ENCODE results near the gene TTC9.
A peak's percentile ranks its signal among the peaks of the same experiment; 100 is the strongest.

Gene TTC9

DNA sequence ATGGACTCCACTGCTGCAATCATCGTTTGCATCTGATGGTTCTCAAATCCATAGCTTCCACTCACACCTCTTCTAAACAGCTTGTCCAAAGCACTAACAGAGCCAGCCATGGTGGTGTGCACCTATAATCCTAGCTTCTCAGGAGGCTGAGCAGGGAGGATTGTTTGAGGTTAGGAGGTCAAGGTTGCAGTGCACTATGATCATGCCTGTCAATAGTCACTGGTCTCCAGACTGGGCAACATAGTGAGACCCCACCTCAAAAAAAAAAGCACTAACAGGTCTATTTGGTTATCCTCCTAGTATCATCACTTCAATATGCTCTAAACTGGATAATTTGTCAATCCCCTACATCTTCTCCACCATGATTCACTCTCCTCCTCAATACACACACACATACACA lies 63.2 kb downstream of the TTC9 start:
- Histone ChIP-seq H3K4me1 (ENCODE audit: insufficient read depth, low read length) (no peaks in the 10 kb centered on the region), H3K27ac (ENCODE audit: low read length) (no peak overlapping the region), H4K20me1 (ENCODE audit: insufficient read depth, low read length) (no peaks in the 10 kb centered on the region), H3K4me2 (ENCODE audit: insufficient read depth, low read length) (no peak overlapping the region), H3K79me2 (ENCODE audit: insufficient read depth, low read length) (no peaks in the 10 kb centered on the region), H3K27me3 (ENCODE audit: insufficient read depth, low read length, poor library complexity) (peaks cover 4% of the 10 kb centered on the region), H3K4me3 (ENCODE audit: low read depth in 1 of 2, low read length in 2 of 2) (no peak overlapping the region), H3K36me3 (ENCODE audit: insufficient read depth, low read length) (no peaks in the 10 kb centered on the region), H2AFZ (ENCODE audit: low read depth, low read length) (no peak overlapping the region), H3K9ac (ENCODE audit: low read depth, low read length) (no peak overlapping the region), H3K9me3 (ENCODE audit: insufficient read depth, low read length, severe bottlenecking) (no peaks in the 10 kb centered on the region)
- ATAC-seq (ENCODE audit: insufficient read depth, low read depth) (no peak), DNase-seq (no peak)
- no peak for TF ChIP-seq EZH2 (IDR thresholded peaks at IDR 0.05; ENCODE audit: borderline replicate concordance, low read depth, low read length, severe bottlenecking)

DNA sequence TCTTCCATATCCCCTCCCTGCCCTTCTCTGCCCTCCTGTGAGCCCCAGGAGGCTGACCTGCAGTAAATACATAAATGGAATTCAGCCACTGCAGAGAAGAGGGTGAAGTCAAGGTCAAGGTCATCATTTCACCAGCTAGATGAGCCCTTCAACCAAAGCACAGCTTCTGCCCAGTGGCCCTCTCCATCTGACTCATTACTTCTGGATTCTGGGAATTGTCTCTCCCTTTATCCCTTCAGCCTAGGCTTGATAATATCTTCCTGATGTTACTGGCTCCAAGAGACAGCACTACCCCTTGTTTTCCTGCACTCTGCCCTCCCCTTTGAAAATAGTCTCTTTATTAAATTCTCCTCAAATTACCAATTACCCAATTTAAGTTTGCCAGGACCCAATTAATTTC lies 64.5 kb downstream of the TTC9 start:
- no peaks in the 10 kb centered on the region for H3K9me3 ChIP-seq (ENCODE audit: insufficient read depth, low read length, severe bottlenecking)
- TF ChIP-seq, protein P1, sequence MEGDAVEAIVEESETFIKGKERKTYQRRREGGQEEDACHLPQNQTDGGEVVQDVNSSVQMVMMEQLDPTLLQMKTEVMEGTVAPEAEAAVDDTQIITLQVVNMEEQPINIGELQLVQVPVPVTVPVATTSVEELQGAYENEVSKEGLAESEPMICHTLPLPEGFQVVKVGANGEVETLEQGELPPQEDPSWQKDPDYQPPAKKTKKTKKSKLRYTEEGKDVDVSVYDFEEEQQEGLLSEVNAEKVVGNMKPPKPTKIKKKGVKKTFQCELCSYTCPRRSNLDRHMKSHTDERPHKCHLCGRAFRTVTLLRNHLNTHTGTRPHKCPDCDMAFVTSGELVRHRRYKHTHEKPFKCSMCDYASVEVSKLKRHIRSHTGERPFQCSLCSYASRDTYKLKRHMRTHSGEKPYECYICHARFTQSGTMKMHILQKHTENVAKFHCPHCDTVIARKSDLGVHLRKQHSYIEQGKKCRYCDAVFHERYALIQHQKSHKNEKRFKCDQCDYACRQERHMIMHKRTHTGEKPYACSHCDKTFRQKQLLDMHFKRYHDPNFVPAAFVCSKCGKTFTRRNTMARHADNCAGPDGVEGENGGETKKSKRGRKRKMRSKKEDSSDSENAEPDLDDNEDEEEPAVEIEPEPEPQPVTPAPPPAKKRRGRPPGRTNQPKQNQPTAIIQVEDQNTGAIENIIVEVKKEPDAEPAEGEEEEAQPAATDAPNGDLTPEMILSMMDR (IDR thresholded peaks at IDR 0.05; ENCODE audit: borderline replicate concordance, extremely low read depth, low read length, poor library complexity, severe bottlenecking) = no peak
- no peak for TF ChIP-seq EZH2 (IDR thresholded peaks at IDR 0.05; ENCODE audit: borderline replicate concordance, low read depth, low read length, severe bottlenecking)

GRCh38 chr14:70707138-70708038 lies 65.7 kb downstream of the TTC9 start:
- H3K4me2 ChIP-seq (ENCODE audit: insufficient read depth, low read length) = no peak overlapping the region
- no peak for TF ChIP-seq EZH2 (IDR thresholded peaks at IDR 0.05; ENCODE audit: borderline replicate concordance, low read depth, low read length, severe bottlenecking)
- TF ChIP-seq, protein P1 (IDR thresholded peaks at IDR 0.05; ENCODE audit: borderline replicate concordance, extremely low read depth, low read length, poor library complexity, severe bottlenecking) = no peak
- H3K4me1 ChIP-seq (ENCODE audit: insufficient read depth, low read length) = no peaks in the 10 kb centered on the region
- no peaks in the 10 kb centered on the region for H3K79me2 ChIP-seq (ENCODE audit: insufficient read depth, low read length)
- no peak overlapping the region for H3K4me3 ChIP-seq (ENCODE audit: low read depth in 1 of 2, low read length in 2 of 2)
- no peak overlapping the region for H3K9ac ChIP-seq (ENCODE audit: low read depth, low read length)
- no peaks in the 10 kb centered on the region for H3K9me3 ChIP-seq (ENCODE audit: insufficient read depth, low read length, severe bottlenecking)
- ATAC-seq (ENCODE audit: insufficient read depth, low read depth) = peak; percentile 73
- H2AFZ ChIP-seq (ENCODE audit: low read depth, low read length) = no peak overlapping the region
- DNase-seq = peak; percentile 24
- no peaks in the 10 kb centered on the region for H4K20me1 ChIP-seq (ENCODE audit: insufficient read depth, low read length)
- H3K27ac ChIP-seq (ENCODE audit: low read length) = no peak overlapping the region
- no peaks in the 10 kb centered on the region for H3K36me3 ChIP-seq (ENCODE audit: insufficient read depth, low read length)
- peaks cover 8% of the 10 kb centered on the region for H3K27me3 ChIP-seq (ENCODE audit: insufficient read depth, low read length, poor library complexity)

More for the DNA sequence above, 64.5 kb downstream of the TTC9 start:
- DNase-seq (no peak), ATAC-seq (ENCODE audit: insufficient read depth, low read depth) (no peak)
- no peaks in the 10 kb centered on the region for H3K36me3 ChIP-seq (ENCODE audit: insufficient read depth, low read length)
- no peaks in the 10 kb centered on the region for H4K20me1 ChIP-seq (ENCODE audit: insufficient read depth, low read length)
- no peaks in the 10 kb centered on the region for H3K79me2 ChIP-seq (ENCODE audit: insufficient read depth, low read length)
- no peak overlapping the region for H3K4me3 ChIP-seq (ENCODE audit: low read depth in 1 of 2, low read length in 2 of 2)
- no peak overlapping the region for H3K4me2 ChIP-seq (ENCODE audit: insufficient read depth, low read length)
- H3K27me3 ChIP-seq (ENCODE audit: insufficient read depth, low read length, poor library complexity) = peaks cover 8% of the 10 kb centered on the region
- H3K27ac ChIP-seq (ENCODE audit: low read length) = no peak overlapping the region
- H3K9ac ChIP-seq (ENCODE audit: low read depth, low read length) = no peak overlapping the region
- H2AFZ ChIP-seq (ENCODE audit: low read depth, low read length) = no peak overlapping the region
- H3K4me1 ChIP-seq (ENCODE audit: insufficient read depth, low read length) = no peaks in the 10 kb centered on the region
